Psoas muscle (tissue), 8 donors: ENCODE results near the gene DPEP2. TPM values are rescaled to one million over a fixed set of nuclear protein-coding genes. Genes with fewer than 3 reads are reported as not detected.
"Not testable (repeated sequence)": the region's sequence is repeated elsewhere in the genome, so short reads cannot be mapped to it uniquely, and the experiment has no call there.

Source experiments
- ATAC-seq, 4 donors: fragments of 200-7000 bp; cut with Tn5 transposase; one replicate each; pipeline ENCODE4 v1.9.1; 2020; ENCODE audit warnings: moderate library complexity in 3 of 4, mild to moderate bottlenecking in 2 of 4
- DNase-seq, 2 donors: peaks; one replicate each; pipeline ENCODE4 v3.0.0-alpha.2; 2020
- H3K27ac ChIP-seq: fragments of 200-600 bp; one replicate; pipeline ENCODE4 v1.8.0; 2022
- H3K27me3 ChIP-seq, 3 donors: fragments of 200-600 bp in 1 of 3; one replicate each; pipeline versions ENCODE4 v1.6.1 to v1.8.0; 2013 to 2022; ENCODE audit warnings: low read length in 2 of 3, mild to moderate bottlenecking in 2 of 3, moderate library complexity in 1 of 3; ENCODE audit not compliant: insufficient read depth in 3 of 3
- H3K36me3 ChIP-seq, 2 donors: fragments of 200-600 bp in 1 of 2; one replicate each; pipeline versions ENCODE4 v1.6.1 to v1.8.0; 2013 to 2022; ENCODE audit warnings: low read depth in 1 of 2, mild to moderate bottlenecking in 1 of 2, moderate library complexity in 1 of 2; ENCODE audit not compliant: insufficient read depth in 1 of 2
- H3K4me1 ChIP-seq: fragments of 200-600 bp; one replicate; pipeline ENCODE4 v1.8.0; 2022
- H3K4me3 ChIP-seq: fragments of 200-600 bp; one replicate; pipeline ENCODE4 v1.8.0; 2022; ENCODE audit warnings: mild to moderate bottlenecking
- H3K9me3 ChIP-seq: fragments of 200-600 bp; one replicate; pipeline ENCODE4 v1.8.0; 2022
- WGBS, 3 donors: extraction: QIAGEN DNeasy Blood & Tissue Kit; methylation state at CpG; one replicate each; pipeline versions ENCODE4 v1.1.6 to v1.1.7; 2013; 5-methylcytosine and 5-hydroxymethylcytosine counted together
- intact Hi-C, 2 donors: fragments of 100-400 bp; cut with DNase I; formaldehyde crosslinking; loops; one replicate each; pipeline versions ENCODE4 v1.11.0 to v1.14.2; 2022
- polyA plus RNA-seq, 3 donors: library from polyadenylated mRNA; stranded (reverse); fragments of 200-250 nt; gene quantifications; one replicate each; pipeline ENCODE4 v1.2.3, GENCODE V29; 2013
- total RNA-seq, 4 donors: library from RNA; stranded (reverse); fragmentation: NEBNext Ultra II Directional in 2 of 4; extraction: Animal tissue kit (Norgen Biotek cat#: 25700) in 2 of 4; gene quantifications; one replicate each; pipeline versions ENCODE4 v1.2.1 to v1.2.4, GENCODE V29; 2021 to 2023
- TF ChIP-seq, protein P1 (sequence below): fragments of 200-600 bp; IDR thresholded peaks from one replicate; pipeline ENCODE4 v1.8.0; 2022; ENCODE audit warnings: antibody characterized with exemption
- donor health status: healthy with polysubstance abuse.
- donor health status: DM: no; HTN: no; CAD: no; lungs with moderate emphysema.
- donor health status: Bipolar disorder and iron deficiency.
- donor health status: healthy.
- donor health status: DM: yes; HTN: yes; CAD: no.
- donor health status: DM: no; HTN: no; CAD: no.
- donor health status: DM: no; HTN: no; CAD: no.
- donor health status: DM: yes; HTN: yes; CAD: no.

Gene DPEP2
- total and polyA plus RNA-seq, 7 donors = 0.23 to 1.1 (median 0.28) TPM; not detected in 1

DNA sequence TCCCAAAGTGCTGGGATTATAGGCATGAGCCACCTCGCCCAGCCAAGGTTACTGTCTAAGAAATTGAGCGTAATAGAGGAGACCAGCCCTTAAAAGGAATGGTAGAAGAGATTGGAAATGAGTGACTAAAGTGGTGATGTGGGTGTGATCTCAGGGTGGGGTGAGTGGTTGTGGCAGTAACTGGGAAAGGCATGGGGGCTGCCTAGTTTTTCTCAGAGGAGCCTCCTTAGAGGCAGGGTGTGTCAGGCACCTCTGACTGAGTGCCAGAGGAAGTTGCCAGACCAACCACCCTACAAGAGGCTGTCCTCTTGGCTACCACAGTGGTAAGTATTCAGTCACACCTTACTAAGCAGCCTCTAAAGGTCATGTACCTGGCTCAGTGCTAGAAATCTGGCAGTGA, 32.7 kb upstream of the DPEP2 start:
- intact Hi-C loops = no loop called here

DNA sequence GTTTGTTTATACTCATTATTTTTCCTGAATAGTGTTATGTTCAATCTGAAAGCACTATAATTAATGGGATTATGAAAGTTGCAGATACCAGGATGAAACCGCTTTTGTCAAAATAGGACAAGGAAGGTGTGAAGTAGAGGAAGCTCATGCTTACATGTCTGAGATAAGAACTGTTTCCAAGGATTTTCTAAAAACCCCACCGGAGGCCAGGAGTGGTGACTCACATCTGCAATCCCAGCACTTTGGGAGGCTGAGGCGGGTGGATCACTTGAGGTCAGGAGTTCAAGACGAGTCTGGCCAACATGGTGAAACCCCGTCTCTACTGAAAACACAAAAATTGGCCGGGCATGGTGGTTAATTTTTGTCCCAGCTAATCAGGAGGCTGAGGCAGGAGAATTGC, 30.8 kb upstream of the DPEP2 start:
- ATAC-seq, DNase-seq: not testable (repeated sequence)
- peaks cover 0 to 43% of the 10 kb centered on the region in 2 donors for H3K36me3 ChIP-seq

More for the DNA sequence above, 32.7 kb upstream of the DPEP2 start:
- Histone ChIP-seq H3K36me3 (peaks cover 0 to 30% of the 10 kb centered on the region in 2 donors), H3K4me1 (peaks cover 4% of the 10 kb centered on the region), H3K4me3 (no peak overlapping the region), H3K27ac (no peak overlapping the region), H3K9me3 (no peaks in the 10 kb centered on the region), H3K27me3 (no peaks in the 10 kb centered on the region)
- no peak for DNase-seq
- peak in 1 of 4 donors; percentile 44 for ATAC-seq
- TF ChIP-seq, protein P1, sequence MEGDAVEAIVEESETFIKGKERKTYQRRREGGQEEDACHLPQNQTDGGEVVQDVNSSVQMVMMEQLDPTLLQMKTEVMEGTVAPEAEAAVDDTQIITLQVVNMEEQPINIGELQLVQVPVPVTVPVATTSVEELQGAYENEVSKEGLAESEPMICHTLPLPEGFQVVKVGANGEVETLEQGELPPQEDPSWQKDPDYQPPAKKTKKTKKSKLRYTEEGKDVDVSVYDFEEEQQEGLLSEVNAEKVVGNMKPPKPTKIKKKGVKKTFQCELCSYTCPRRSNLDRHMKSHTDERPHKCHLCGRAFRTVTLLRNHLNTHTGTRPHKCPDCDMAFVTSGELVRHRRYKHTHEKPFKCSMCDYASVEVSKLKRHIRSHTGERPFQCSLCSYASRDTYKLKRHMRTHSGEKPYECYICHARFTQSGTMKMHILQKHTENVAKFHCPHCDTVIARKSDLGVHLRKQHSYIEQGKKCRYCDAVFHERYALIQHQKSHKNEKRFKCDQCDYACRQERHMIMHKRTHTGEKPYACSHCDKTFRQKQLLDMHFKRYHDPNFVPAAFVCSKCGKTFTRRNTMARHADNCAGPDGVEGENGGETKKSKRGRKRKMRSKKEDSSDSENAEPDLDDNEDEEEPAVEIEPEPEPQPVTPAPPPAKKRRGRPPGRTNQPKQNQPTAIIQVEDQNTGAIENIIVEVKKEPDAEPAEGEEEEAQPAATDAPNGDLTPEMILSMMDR = no peak
- WGBS, 3 donors = 92 to 96% (median 96%) methylated on average over 2 of the region's 2 CpGs

DNA sequence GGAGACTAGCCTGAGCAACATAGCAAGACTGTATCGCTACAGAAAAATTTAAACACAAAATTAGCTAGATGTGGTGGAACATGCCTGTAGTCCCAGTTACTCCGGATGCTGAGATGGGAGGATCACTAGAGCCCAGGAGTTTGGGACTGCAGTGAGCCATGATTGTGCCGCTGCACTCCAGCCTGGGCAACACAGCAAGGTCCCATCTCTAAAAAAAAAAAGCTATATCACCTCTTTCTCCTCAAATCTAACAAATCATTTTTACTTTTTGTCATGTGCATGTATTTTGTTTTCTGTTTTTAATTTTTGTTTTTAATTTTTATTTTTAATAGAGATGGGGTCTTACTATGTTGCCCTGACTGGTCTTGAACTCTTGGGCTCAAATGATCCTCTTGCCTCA, 29.7 kb upstream of the DPEP2 start:
- Histone ChIP-seq H3K4me3 (no peak overlapping the region), H3K9me3 (no peaks in the 10 kb centered on the region), H3K27me3 (no peaks in the 10 kb centered on the region), H3K4me1 (peaks cover 5% of the 10 kb centered on the region), H3K27ac (no peak overlapping the region), H3K36me3 (peaks cover 0 to 43% of the 10 kb centered on the region in 2 donors)
- TF ChIP-seq, protein P1 = no peak
- WGBS, 3 donors = 93 to 95% (median 93%) methylated on average over 3 of the region's 3 CpGs
- ATAC-seq (no peak), DNase-seq (no peak)
- intact Hi-C loops = loop anchor here in 1 of 2 donors (10.0 kb wide), 1 partner anchor 354 kb away; no protein-coding TSS in a partner anchor

More for the DNA sequence above, 30.8 kb upstream of the DPEP2 start:
- 80 to 83% (median 81%) methylated on average over 6 of the region's 6 CpGs for WGBS, 3 donors
- intact Hi-C loops, H3K9me3 ChIP-seq, H3K27me3 ChIP-seq, H3K27ac ChIP-seq, H3K4me1 ChIP-seq, H3K4me3 ChIP-seq: not testable (repeated sequence)

DNA sequence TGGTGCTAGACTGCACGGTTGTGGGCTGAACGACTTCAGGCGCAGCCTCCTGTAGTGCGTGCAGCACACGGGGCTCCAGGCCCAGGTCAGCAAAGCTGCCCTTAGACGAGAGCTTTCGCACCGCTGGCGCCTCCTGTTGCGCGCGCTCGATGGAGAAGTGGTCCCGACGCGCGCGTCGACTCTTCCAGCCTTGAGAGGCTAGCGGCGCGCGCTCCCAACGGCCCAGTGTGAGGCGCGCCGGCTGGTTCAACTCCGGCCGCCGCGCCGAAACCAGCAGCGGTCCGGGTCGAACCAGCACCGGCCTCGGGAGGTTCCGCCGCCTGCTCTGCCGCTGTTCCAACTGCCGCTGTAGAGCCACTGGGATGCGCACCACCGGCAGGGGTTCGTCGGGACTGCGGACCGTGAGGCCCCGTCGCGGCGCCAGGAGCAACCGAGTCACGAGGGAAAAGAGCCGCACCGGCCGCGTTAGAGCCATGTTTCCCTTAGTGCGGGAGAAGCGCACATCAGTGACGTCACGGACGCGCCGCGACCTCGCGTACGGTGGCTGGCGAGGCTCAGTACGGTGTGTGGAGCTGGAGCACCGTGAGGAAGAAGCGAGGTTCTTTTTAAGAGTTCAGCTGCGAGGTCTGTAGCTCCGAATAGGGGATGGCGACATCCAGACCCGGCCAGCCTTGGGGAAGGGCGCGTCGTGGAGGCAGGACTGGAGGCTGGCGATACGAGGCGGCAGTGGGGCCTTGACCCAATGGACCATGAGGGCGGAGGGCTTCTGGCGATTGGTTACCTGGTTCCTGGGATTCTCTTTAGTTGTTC, 23.6 kb upstream of the DPEP2 start, which contains the start of the genes DDX28 and DUS2:
TSS of gene DDX28 (minus strand) at position 505 of the 810 bp plus-strand sequence. CDS start at position 475, 30 bp downstream.
TSS of gene DUS2 (plus strand) at position 557 of the 810 bp plus-strand sequence. CDS start 14,740 bp downstream, outside the sequence.
- TF ChIP-seq, protein P1 = no peak
- intact Hi-C loops = loop anchor here in 1 of 2 donors (10.0 kb wide), 1 partner anchor 348 kb away; no protein-coding TSS in a partner anchor
- Histone ChIP-seq H3K4me3 (peak within 1 kb of the TSS; percentile 99), H3K27ac (peak within 1 kb of the TSS; percentile 94), H3K36me3 (peaks cover 0 to 21% of the 10 kb centered on the region in 2 donors), H3K9me3 (no peaks in the 10 kb centered on the region), H3K4me1 (peaks cover 24% of the 10 kb centered on the region), H3K27me3 (no peaks in the 10 kb centered on the region)
- WGBS, 3 donors = 0% methylated on average over 77 to 84 of the region's 84 CpGs
- DNase-seq (peak; percentile 94 to 97), ATAC-seq (peak; percentile 97 to 99 (median 97))

DNA sequence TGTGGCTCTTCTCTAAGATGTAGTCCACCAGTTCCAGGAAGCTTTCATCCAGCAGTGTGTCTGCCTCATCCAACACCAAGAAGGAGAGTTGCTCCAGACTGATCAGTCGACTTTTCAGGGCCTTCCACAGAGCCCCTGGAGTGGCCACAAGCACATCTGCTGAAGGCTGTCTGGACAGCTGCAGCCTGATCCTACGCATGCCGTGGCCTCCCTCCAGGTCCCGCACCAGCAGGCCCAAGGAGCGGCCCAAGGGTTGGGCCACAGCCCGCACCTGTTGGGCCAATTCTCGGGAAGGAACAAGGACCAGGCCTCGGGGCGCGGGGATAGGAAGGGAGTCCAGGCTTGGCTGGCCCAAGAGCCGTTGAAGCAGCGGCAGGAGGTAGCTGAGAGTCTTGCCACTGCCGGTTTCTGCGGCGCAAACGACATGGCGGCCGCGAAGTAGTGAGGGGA, 23.0 kb upstream of the DPEP2 start:
- intact Hi-C loops = loop anchor here in 1 of 2 donors (10.0 kb wide), 1 partner anchor 348 kb away; no protein-coding TSS in a partner anchor

More for the DNA sequence above, 23.0 kb upstream of the DPEP2 start:
- TF ChIP-seq, protein P1 = no peak
- Histone ChIP-seq H3K27me3 (no peaks in the 10 kb centered on the region), H3K9me3 (no peaks in the 10 kb centered on the region), H3K4me1 (peaks cover 24% of the 10 kb centered on the region), H3K27ac (peak overlapping the region; percentile 94), H3K36me3 (peaks cover 0 to 15% of the 10 kb centered on the region in 2 donors), H3K4me3 (peak overlapping the region; percentile 99)
- 2 to 7% (median 3%) methylated on average over 19 of the region's 19 CpGs for WGBS, 3 donors
- DNase-seq (peak in 1 of 2 donors; percentile 58), ATAC-seq (peak; percentile 54 to 73 (median 56))
